Measurements from ENCODE around the gene COA8. TPM values are rescaled to one million over a fixed set of nuclear protein-coding genes. Genes with fewer than 3 reads are reported as not detected.

COA8 gene
- total and polyA plus RNA-seq, 3 donors from 2014 or later = 28.9 to 152 (median 68.7) TPM

GRCh38 chr14:103555559-103556337, 7.0 kb upstream of the COA8 start:
- peak overlapping the region in 1 of 2 donors; percentile 32 for H3K27ac ChIP-seq
- 66 to 70% methylated on average over 15 of the region's 15 CpGs for WGBS, 2 donors
- H3K9me3 ChIP-seq = no peaks in the 10 kb centered on the region
- H3K27me3 ChIP-seq = no peaks in the 10 kb centered on the region
- intact Hi-C loops (cut with DNase I; ENCODE audit: low total_unique reads) = loop anchor here (10.0 kb wide), 1 partner anchor 51 kb away; no protein-coding TSS in a partner anchor
- no peak for DNase-seq
- no peaks in the 10 kb centered on the region for H3K36me3 ChIP-seq (ENCODE audit: low read depth, missing control alignments)
- TF ChIP-seq CTCF (IDR thresholded peaks at IDR 0.05) = no peak
- no peak for TF ChIP-seq POLR2A (IDR thresholded peaks at IDR 0.05)
- H3K4me1 ChIP-seq = peaks cover 46% of the 10 kb centered on the region
- no peak overlapping the region for H3K4me3 ChIP-seq

- Histone ChIP-seq H3K9me3 (no peaks in the 10 kb centered on the region), H3K36me3 (ENCODE audit: low read depth, missing control alignments) (no peaks in the 10 kb centered on the region), H3K4me3 (no peak overlapping the region), H3K4me1 (peaks cover 41% of the 10 kb centered on the region), H3K27me3 (no peaks in the 10 kb centered on the region), H3K27ac (peak overlapping the region in 1 of 2 donors; percentile 71)
- intact Hi-C loops (cut with DNase I; ENCODE audit: low total_unique reads) = loop anchor here (10.0 kb wide), 1 partner anchor 52 kb away; no protein-coding TSS in a partner anchor
- WGBS, 2 donors = 60 to 67% methylated on average over 15 of the region's 15 CpGs
- no peak for DNase-seq
- TF ChIP-seq POLR2A (IDR thresholded peaks at IDR 0.05) (no peak), CTCF (IDR thresholded peaks at IDR 0.05) (no peak)
Observed at GRCh38 chr14:103556946-103557758, 5.6 kb upstream of the COA8 start.

DNA sequence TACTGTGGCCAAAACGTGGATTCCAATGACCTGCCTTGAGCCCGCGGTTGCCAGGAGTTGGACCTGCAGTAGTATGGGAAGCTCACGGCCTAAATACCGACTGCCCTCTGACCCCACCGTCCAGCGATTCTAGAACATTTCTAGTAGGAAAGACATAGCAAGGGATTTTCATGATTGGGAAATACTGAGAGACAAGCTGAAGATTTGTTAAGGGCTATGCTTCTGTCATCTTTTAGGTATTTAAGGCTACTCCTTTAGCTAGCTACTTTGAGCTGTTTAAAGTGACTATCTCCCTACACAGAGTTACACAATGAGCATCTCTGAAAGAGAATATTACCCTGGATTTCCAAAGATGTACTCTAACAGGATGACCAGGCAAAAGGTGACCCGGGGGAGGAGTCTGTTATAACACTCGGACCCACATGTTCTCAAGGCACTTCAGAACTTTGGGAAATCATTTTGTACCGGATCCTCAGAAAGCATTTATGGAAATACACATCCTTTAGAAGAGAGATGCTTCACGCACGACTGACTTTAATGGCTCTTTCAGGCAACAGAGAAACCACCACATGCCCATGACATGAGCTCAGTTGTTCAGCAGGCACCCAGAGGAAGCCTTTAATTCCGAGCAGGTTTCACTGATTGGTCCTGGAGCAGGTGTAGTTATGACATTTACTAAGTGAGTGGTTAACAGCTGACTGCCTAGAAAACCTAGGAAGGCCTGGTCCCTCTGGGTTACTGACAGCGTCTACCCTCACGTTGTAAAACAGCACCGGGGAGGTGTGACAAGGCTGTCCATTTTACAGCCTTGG, 4.5 kb upstream of the COA8 start:
- Histone ChIP-seq H3K9me3 (no peaks in the 10 kb centered on the region), H3K4me3 (no peak overlapping the region), H3K36me3 (ENCODE audit: low read depth, missing control alignments) (no peaks in the 10 kb centered on the region), H3K27ac (peak overlapping the region in 1 of 2 donors; percentile 71), H3K4me1 (peaks cover 33% of the 10 kb centered on the region), H3K27me3 (no peaks in the 10 kb centered on the region)
- intact Hi-C loops (cut with DNase I; ENCODE audit: low total_unique reads) = loop anchor here (10.0 kb wide), 1 partner anchor 53 kb away; no protein-coding TSS in a partner anchor
- TF ChIP-seq POLR2A (IDR thresholded peaks at IDR 0.05) (no peak), CTCF (IDR thresholded peaks at IDR 0.05) (no peak)
- DNase-seq = no peak
- 66 to 69% methylated on average over 16 of the region's 16 CpGs for WGBS, 2 donors

DNA sequence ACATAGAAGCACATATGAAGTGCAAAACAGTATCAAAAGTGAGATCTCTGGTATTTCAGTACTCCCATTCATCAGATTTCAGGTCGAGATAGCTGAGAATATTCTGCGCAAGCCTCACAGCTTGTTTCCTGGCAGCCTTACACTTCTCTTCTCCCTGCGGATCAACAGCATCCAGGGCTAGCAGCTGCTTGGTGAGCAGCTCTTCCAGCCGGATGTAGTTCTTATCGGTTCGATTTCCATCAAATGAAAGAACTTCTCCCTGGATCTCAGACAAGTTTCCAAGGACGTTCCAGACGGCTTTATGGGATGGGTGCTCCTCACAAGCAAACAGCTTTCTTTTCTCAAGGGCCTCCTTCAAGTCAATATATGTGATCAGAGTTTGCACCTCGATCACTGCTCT, 3.0 kb upstream of the COA8 start:
- Histone ChIP-seq H3K9me3 (no peaks in the 10 kb centered on the region), H3K4me3 (no peak overlapping the region), H3K36me3 (ENCODE audit: low read depth, missing control alignments) (no peaks in the 10 kb centered on the region), H3K27ac (peak overlapping the region in 1 of 2 donors; percentile 95), H3K4me1 (peaks cover 46% of the 10 kb centered on the region), H3K27me3 (no peaks in the 10 kb centered on the region)
- intact Hi-C loops (cut with DNase I; ENCODE audit: low total_unique reads) = loop anchor here (10.0 kb wide), 1 partner anchor 55 kb away; no protein-coding TSS in a partner anchor
- whole genome bisulfite sequencing, 2 donors = 41 to 49% methylated on average over 9 of the region's 9 CpGs
- no peak for DNase-seq
- TF ChIP-seq POLR2A (IDR thresholded peaks at IDR 0.05) = no peak
- no peak for TF ChIP-seq CTCF (IDR thresholded peaks at IDR 0.05)

Data from testis (tissue), 3 donors.